Keratinocyte (primary cell): ENCODE measurements around the gene TPM2. TPM values are rescaled to one million over a fixed set of nuclear protein-coding genes. Genes with fewer than 3 reads are reported as not detected.

ENCODE experiments used
- DNase-seq: peaks from one replicate; pipeline ENCODE4 v3.0.0-alpha.2; 2011; ENCODE audit warnings: low read depth, missing footprints, low spot score
- FAIRE-seq: peaks from 2 replicates; lab custom pipeline; 2011; peaks lifted over from hg19 to GRCh38; lab: Jason Lieb, UNC
- H2AFZ ChIP-seq: 2 replicates; pipeline ENCODE4 v1.6.0; 2012; ENCODE audit warnings: low read length, control low read depth, inconsistent platforms; ENCODE audit not compliant: control insufficient read depth
- H3K27ac ChIP-seq: 2 replicates; pipeline ENCODE4 v1.5.1; 2011; ENCODE audit warnings: low read length; ENCODE audit not compliant: control insufficient read depth, insufficient read depth
- H3K27me3 ChIP-seq: 3 replicates; pipeline ENCODE4 v1.6.0; 2011; ENCODE audit warnings: low read length; ENCODE audit not compliant: control insufficient read depth, insufficient read depth; ENCODE audit errors: extremely low read depth
- H3K36me3 ChIP-seq, 2 experiments: 2 replicates in 1 of 2; 3 replicates in 1 of 2; pipeline ENCODE4 v1.5.1; 2011; ENCODE audit warnings: low read length in 2 of 2, mild to moderate bottlenecking in 1 of 2; ENCODE audit not compliant: control insufficient read depth in 2 of 2, insufficient read depth in 2 of 2; ENCODE audit errors: extremely low read depth in 1 of 2
- H3K4me1 ChIP-seq: 3 replicates; pipeline ENCODE4 v1.5.1; 2011; ENCODE audit warnings: low read length; ENCODE audit not compliant: control insufficient read depth, insufficient read depth; ENCODE audit errors: extremely low read depth
- H3K4me2 ChIP-seq: 3 replicates; pipeline ENCODE4 v1.6.0; 2011; ENCODE audit warnings: low read depth, low read length; ENCODE audit not compliant: control insufficient read depth, insufficient read depth; ENCODE audit errors: extremely low read depth
- H3K4me3 ChIP-seq, 3 experiments: fragments of 200-600 bp in 1 of 3; sonication (generic) in 1 of 3; 2 replicates in 2 of 3; 3 replicates in 1 of 3; pipeline ENCODE4 v1.5.1; 2011 to 2016; ENCODE audit warnings: low read length in 3 of 3, mild to moderate bottlenecking in 3 of 3, control low read depth in 2 of 3, inconsistent platforms in 1 of 3, low read depth in 1 of 3, mixed read lengths in 1 of 3, mixed run types in 1 of 3, moderate library complexity in 1 of 3; ENCODE audit not compliant: control insufficient read depth in 2 of 3, insufficient read depth in 2 of 3; ENCODE audit errors: extremely low read depth in 1 of 3
- H3K79me2 ChIP-seq: 2 replicates; pipeline ENCODE4 v1.6.0; 2012; ENCODE audit warnings: low read length; ENCODE audit not compliant: control insufficient read depth, insufficient read depth
- H3K9ac ChIP-seq: 3 replicates; pipeline ENCODE4 v1.6.0; 2011; ENCODE audit warnings: low read length; ENCODE audit not compliant: control insufficient read depth, insufficient read depth; ENCODE audit errors: extremely low read depth
- H3K9me1 ChIP-seq: 3 replicates; pipeline ENCODE4 v1.6.0; 2011; ENCODE audit warnings: low read length; ENCODE audit not compliant: control insufficient read depth, insufficient read depth; ENCODE audit errors: extremely low read depth
- H3K9me3 ChIP-seq: 2 replicates; pipeline ENCODE4 v1.5.1; 2012; ENCODE audit warnings: low read depth, low read length; ENCODE audit not compliant: control insufficient read depth
- H4K20me1 ChIP-seq: 3 replicates; pipeline ENCODE4 v1.6.0; 2011; ENCODE audit warnings: low read length; ENCODE audit not compliant: control insufficient read depth, insufficient read depth; ENCODE audit errors: extremely low read depth
- CTCF ChIP-seq, 3 experiments: IDR thresholded peaks in 1 of 3; conservative IDR thresholded peaks in 1 of 3; optimal IDR thresholded peaks in 1 of 3; 2 replicates in 2 of 3; 3 replicates in 1 of 3; pipeline versions ENCODE3 to v1.5.1; 2011; ENCODE audit warnings: low read length in 3 of 3, mild to moderate bottlenecking in 3 of 3, moderate library complexity in 2 of 3, control low read depth in 1 of 3, inconsistent platforms in 1 of 3; ENCODE audit not compliant: insufficient read depth in 2 of 3; ENCODE audit errors: extremely low read depth in 1 of 3
- EZH2 ChIP-seq: IDR thresholded peaks from one replicate; pipeline ENCODE4 v1.6.1; 2012; ENCODE audit warnings: inconsistent platforms, mild to moderate bottlenecking, low read length, moderate library complexity
- dilution Hi-C: fragments of 300-500 bp; cut with MboI; formaldehyde crosslinking; loops from one replicate; pipeline ENCODE4 v1.7.0; 2020; ENCODE audit warnings: low sequenced_read_pairs; ENCODE audit not compliant: extremely low pct_ligation_motif_present
- polyA plus RNA-seq, 5 experiments: library from polyadenylated mRNA; depleted of rRNA in 3 of 5; stranded (reverse) in 3 of 5; stranded (forward) in 1 of 5; unstranded in 1 of 5; fragments of >200 nt; gene quantifications; 1 replicate in 1 of 5; 2 replicates in 3 of 5; 3 replicates in 1 of 5; pipeline versions ENCODE4 v1.2.1 to v1.2.3, GENCODE V29; 2011 to 2012; ENCODE audit warnings: missing spikeins in 2 of 5, low read depth in 1 of 5, low replicate concordance in 1 of 5

TPM2 gene
- polyA plus RNA-seq, 1 donor (not counting 4 experiments of a cell fraction or from before 2014, with no cell fraction given): 53.1 TPM

- Histone ChIP-seq H3K36me3 (peaks cover 2 to 4% of the 10 kb centered on the region in 2 experiments), H3K4me1 (no peaks in the 10 kb centered on the region), H3K9ac (no peak overlapping the region), H3K9me1 (no peaks in the 10 kb centered on the region), H3K27ac (no peak overlapping the region), H3K27me3 (no peaks in the 10 kb centered on the region), H3K4me3 (no peak overlapping the region), H3K79me2 (no peaks in the 10 kb centered on the region), H3K9me3 (no peaks in the 10 kb centered on the region), H3K4me2 (no peak overlapping the region), H4K20me1 (no peaks in the 10 kb centered on the region), H2AFZ (no peak overlapping the region)
- no peak for FAIRE-seq
- no peak for DNase-seq
- TF ChIP-seq CTCF (optimal IDR thresholded peaks at IDR 0.05 in 1 of 3, IDR thresholded peaks at IDR 0.05 in 1 of 3, conservative IDR thresholded peaks at IDR 0.05 in 1 of 3; ENCODE audit: extremely low read depth in 1 of 3, insufficient read depth in 2 of 3, low read length in 3 of 3) (no peak), EZH2 (no peak)
- dilution Hi-C loops: no loop called here
Observed at GRCh38 chr9:35679766-35680330, 9.9 kb downstream of the TPM2 start.

GRCh38 chr9:35679091-35679490 lies 10.6 kb downstream of the TPM2 start:
- dilution Hi-C loops: no loop called here
- no peaks in the 10 kb centered on the region for H4K20me1 ChIP-seq
- H2AFZ ChIP-seq: no peak overlapping the region
- H3K9me1 ChIP-seq: no peaks in the 10 kb centered on the region
- no peak overlapping the region for H3K27ac ChIP-seq
- no peak for TF ChIP-seq EZH2
- TF ChIP-seq CTCF (optimal IDR thresholded peaks at IDR 0.05 in 1 of 3, IDR thresholded peaks at IDR 0.05 in 1 of 3, conservative IDR thresholded peaks at IDR 0.05 in 1 of 3; ENCODE audit: extremely low read depth in 1 of 3, insufficient read depth in 2 of 3, low read length in 3 of 3): no peak
- no peaks in the 10 kb centered on the region for H3K9me3 ChIP-seq
- H3K4me3 ChIP-seq: no peak overlapping the region
- no peak for DNase-seq
- no peaks in the 10 kb centered on the region for H3K79me2 ChIP-seq
- no peak overlapping the region for H3K9ac ChIP-seq
- H3K4me1 ChIP-seq: peaks cover under 1% of the 10 kb centered on the region
- no peak for FAIRE-seq
- no peaks in the 10 kb centered on the region for H3K27me3 ChIP-seq
- H3K36me3 ChIP-seq: peaks cover 2 to 4% of the 10 kb centered on the region in 2 experiments
- no peak overlapping the region for H3K4me2 ChIP-seq
